NB4 (cell line): ENCODE results near the gene SEPHS2.
"Not testable (repeated sequence)": the region's sequence is repeated elsewhere in the genome, so short reads cannot be mapped to it uniquely, and the experiment has no call there.

Experiments
- DNase-seq: peaks from one replicate; pipeline ENCODE4 v3.0.0; 2010; ENCODE audit warnings: low read depth
- H3K4me3 ChIP-seq: one replicate; pipeline ENCODE4 v1.5.1; 2011; ENCODE audit warnings: mild to moderate bottlenecking, low read depth, low read length, moderate library complexity
- CTCF ChIP-seq: IDR thresholded peaks from one replicate; pipeline ENCODE4 v1.5.1; 2012; ENCODE audit warnings: low read depth, low read length
- MYC ChIP-seq: IDR thresholded peaks from 2 replicates; pipeline ENCODE4 v1.6.1; 2011; ENCODE audit warnings: low read depth, low read length
- POLR2A ChIP-seq: IDR thresholded peaks from 2 replicates; pipeline ENCODE4 v1.6.1; 2011; ENCODE audit warnings: mild to moderate bottlenecking; ENCODE audit not compliant: insufficient read length; ENCODE audit errors: extremely low read depth
- TF ChIP-seq, protein P1 (sequence below): IDR thresholded peaks from 2 replicates; pipeline ENCODE4 v1.6.1; 2011; ENCODE audit warnings: low read depth, low read length

Gene SEPHS2

GRCh38 chr16:30399435-30400186, 46.1 kb downstream of the SEPHS2 start:
- TF ChIP-seq, protein P1, sequence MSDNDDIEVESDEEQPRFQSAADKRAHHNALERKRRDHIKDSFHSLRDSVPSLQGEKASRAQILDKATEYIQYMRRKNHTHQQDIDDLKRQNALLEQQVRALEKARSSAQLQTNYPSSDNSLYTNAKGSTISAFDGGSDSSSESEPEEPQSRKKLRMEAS, result no peak
- TF ChIP-seq CTCF (no peak), MYC (no peak), POLR2A (no peak)
- H3K4me3 ChIP-seq, result peak overlapping the region; percentile 62
- DNase-seq, result no peak

GRCh38 chr16:30398661-30399434, 46.8 kb downstream of the SEPHS2 start:
- no peak for DNase-seq
- no peak overlapping the region for H3K4me3 ChIP-seq
- TF ChIP-seq, protein P1, result no peak
- no peak for TF ChIP-seq POLR2A
- no peak for TF ChIP-seq MYC

DNA sequence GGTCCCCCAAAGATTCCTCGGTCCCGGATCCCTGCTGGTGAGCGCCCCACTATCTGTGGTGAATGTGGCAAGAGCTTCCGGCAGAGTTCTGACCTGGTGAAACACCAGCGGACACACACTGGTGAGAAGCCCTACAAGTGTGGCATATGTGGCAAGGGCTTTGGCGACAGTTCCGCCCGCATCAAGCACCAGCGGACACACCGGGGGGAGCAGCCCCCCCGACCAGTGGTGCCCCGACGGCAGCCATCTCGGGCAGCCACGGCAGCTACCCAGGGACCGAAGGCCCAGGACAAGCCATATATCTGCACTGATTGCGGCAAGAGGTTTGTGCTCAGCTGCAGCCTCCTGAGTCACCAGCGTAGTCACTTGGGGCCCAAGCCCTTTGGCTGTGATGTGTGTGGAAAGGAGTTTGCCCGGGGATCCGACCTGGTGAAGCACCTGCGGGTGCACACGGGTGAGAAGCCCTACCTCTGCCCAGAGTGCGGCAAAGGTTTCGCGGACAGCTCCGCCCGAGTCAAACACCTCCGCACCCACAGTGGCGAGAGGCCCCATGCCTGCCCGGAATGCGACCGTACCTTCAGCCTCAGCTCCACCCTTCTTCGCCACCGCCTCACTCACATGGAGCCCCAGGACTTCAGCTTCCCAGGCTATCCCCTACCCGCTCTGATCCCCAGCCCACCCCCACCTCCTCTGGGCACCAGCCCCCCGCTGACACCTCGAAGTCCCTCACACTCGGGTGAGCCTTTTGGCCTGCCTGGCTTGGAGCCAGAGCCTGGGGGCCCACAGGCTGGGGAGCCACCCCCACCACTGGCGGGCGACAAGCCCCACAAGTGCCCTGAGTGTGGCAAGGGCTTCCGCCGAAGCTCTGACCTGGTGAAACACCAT, 47.7 kb downstream of the SEPHS2 start:
- DNase-seq, result no peak
- TF ChIP-seq MYC (no peak), CTCF (no peak), POLR2A (no peak)
- TF ChIP-seq, protein P1, result no peak
- H3K4me3 ChIP-seq, result no peak overlapping the region

DNA sequence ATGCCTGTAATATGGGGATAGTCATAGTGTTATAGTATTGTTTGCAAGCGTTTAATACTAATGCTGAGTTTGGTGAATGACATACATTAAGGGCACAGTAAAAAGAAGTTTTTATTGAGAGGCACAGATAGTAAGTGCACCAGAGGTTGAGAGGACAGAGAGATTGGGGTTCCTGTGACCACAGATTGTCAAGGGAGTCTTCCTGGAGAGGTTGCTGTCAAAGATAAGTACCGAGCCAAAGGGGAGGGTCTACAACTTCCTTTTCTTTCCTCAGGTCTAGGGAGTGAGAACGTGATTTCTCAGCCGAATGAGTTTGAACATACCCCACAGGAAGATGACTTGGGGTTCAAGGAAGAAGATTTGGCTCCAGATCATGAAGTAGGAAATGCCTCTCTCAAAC, 48.6 kb downstream of the SEPHS2 start:
- no peak overlapping the region for H3K4me3 ChIP-seq
- DNase-seq, result no peak
- TF ChIP-seq, protein P1, result no peak
- TF ChIP-seq CTCF (no peak), MYC (no peak), POLR2A (no peak)

- H3K4me3 ChIP-seq, result peak overlapping the region; percentile 75
- DNase-seq, result not testable (repeated sequence)
Observed at GRCh38 chr16:30396627-30397026, 49.0 kb downstream of the SEPHS2 start.

GRCh38 chr16:30395992-30396585, 49.6 kb downstream of the SEPHS2 start:
- DNase-seq, result peak; percentile 72
- peak overlapping the region; percentile 75 for H3K4me3 ChIP-seq
- TF ChIP-seq, protein P1, result no peak
- TF ChIP-seq MYC (no peak), CTCF (no peak)
